Inflammatory macrophage treated with lipopolysaccharide for 4 hours (primary cell): ENCODE results near the gene PAX1.

Experiments used
- DNase-seq: peaks from one replicate; pipeline ENCODE4 v3.0.0-alpha.2; 2020

PAX1 gene

GRCh38 chr20:21741266-21741665 lies 35.8 kb downstream of the PAX1 start:
- no peak for DNase-seq

- DNase-seq, result no peak
Measured at GRCh38 chr20:21762646-21763045, 57.2 kb downstream of the PAX1 start.

GRCh38 chr20:21767200-21767738 lies 61.8 kb downstream of the PAX1 start:
- DNase-seq, result no peak

GRCh38 chr20:21767739-21768223 lies 62.3 kb downstream of the PAX1 start:
- no peak for DNase-seq
